GM12878 (cell line): ENCODE measurements around the gene SULF2. TPM values are rescaled to one million over a fixed set of nuclear protein-coding genes. Genes with fewer than 3 reads are reported as not detected.

ENCODE experiments used
- ATAC-seq: fragments of 200-7000 bp; cut with Tn5 transposase; 3 replicates; pipeline ENCODE4 v1.9.1; 2020; ENCODE audit warnings: mild to moderate bottlenecking, moderate library complexity
- BruUV-seq: library from RNA; stranded (reverse); fragments of 400-500 nt; replicated peaks from 2 replicates; lab custom pipeline; 2021; lab: Mats Ljungman, UMichigan
- CTCF ChIA-PET: fragments of 300-600 bp; sonication (Branson Sonifier 250); formaldehyde crosslinking; extraction: SDS; loops from one replicate; lab custom pipeline; 2021; ENCODE audit warnings: inconsistent platforms; lab: Yijun Ruan, JAX
- POLR2A ChIA-PET: fragments of 350-600 bp; formaldehyde crosslinking; extraction: SDS; loops from one replicate; lab custom pipeline; 2021; ENCODE audit warnings: inconsistent platforms; lab: Charles Lee
- RAD21 ChIA-PET: fragments of 300-600 bp; sonication (Branson Sonifier 250); formaldehyde crosslinking; loops from one replicate; lab custom pipeline; 2023; ENCODE audit warnings: antibody characterized with exemption; ENCODE audit not compliant: unreplicated experiment; lab: Charles Lee
- SMC1A ChIA-PET: fragments of 300-600 bp; sonication (Branson Sonifier 250); formaldehyde crosslinking; loops from one replicate; lab custom pipeline; 2023; ENCODE audit not compliant: unreplicated experiment, uncharacterized antibody; lab: Charles Lee
- DNase-seq: peaks from one replicate; pipeline ENCODE4 v3.0.0-alpha.2; 2011; ENCODE audit warnings: low read depth, low spot score
- FAIRE-seq: peaks from 3 replicates; lab custom pipeline; 2011; peaks lifted over from hg19 to GRCh38; lab: Jason Lieb, UNC
- H2AFZ ChIP-seq: 2 replicates; pipeline ENCODE4 v1.6.0; 2011; ENCODE audit warnings: low read depth, low read length, control low read depth; ENCODE audit not compliant: control insufficient read depth
- H3K27ac ChIP-seq: 2 replicates; pipeline ENCODE4 v1.5.1; 2011; ENCODE audit warnings: control low read depth; ENCODE audit not compliant: control insufficient read depth, insufficient read depth
- H3K27me3 ChIP-seq, 2 experiments: replicated peaks in 1 of 2; 2 replicates each; pipeline versions ENCODE4 v1.6.0 to v1.6.1; 2011; ENCODE audit warnings: low read length in 1 of 2; ENCODE audit not compliant: control insufficient read depth in 2 of 2, insufficient read depth in 2 of 2
- H3K36me3 ChIP-seq, 2 experiments: 2 replicates each; pipeline ENCODE4 v1.5.1; 2011; ENCODE audit warnings: low read length in 1 of 2; ENCODE audit not compliant: control insufficient read depth in 2 of 2, insufficient read depth in 2 of 2
- H3K4me1 ChIP-seq: 2 replicates; pipeline ENCODE4 v1.6.1; 2011; ENCODE audit warnings: mild to moderate bottlenecking, low read length, moderate library complexity, mixed read lengths; ENCODE audit not compliant: control insufficient read depth, insufficient read depth
- H3K4me2 ChIP-seq: 2 replicates; pipeline ENCODE4 v1.6.0; 2011; ENCODE audit warnings: control low read depth; ENCODE audit not compliant: control insufficient read depth, insufficient read depth
- H3K4me3 ChIP-seq: fragments of 200-600 bp; sonication (generic); 2 replicates; pipeline ENCODE4 v1.5.1; 2016
- H3K79me2 ChIP-seq: 2 replicates; pipeline ENCODE4 v1.6.0; 2011; ENCODE audit warnings: low read length; ENCODE audit not compliant: control insufficient read depth, insufficient read depth
- H3K9ac ChIP-seq: 2 replicates; pipeline ENCODE4 v1.8.0; 2011; ENCODE audit warnings: low read length, control low read depth, mixed read lengths; ENCODE audit not compliant: control insufficient read depth, insufficient read depth
- H3K9me3 ChIP-seq: replicated peaks from 3 replicates; pipeline ENCODE4 v1.5.1; 2011; ENCODE audit warnings: mild to moderate bottlenecking, low read length; ENCODE audit not compliant: control insufficient read depth, insufficient read depth
- H4K20me1 ChIP-seq: 2 replicates; pipeline ENCODE4 v1.6.0; 2011; ENCODE audit not compliant: control insufficient read depth, insufficient read depth
- CHD2 ChIP-seq: IDR thresholded peaks from 2 replicates; pipeline ENCODE4 v1.6.1; 2011; ENCODE audit warnings: low read depth, low read length, improper control_type of control experiment, borderline replicate concordance
- CREB1 ChIP-seq: IDR thresholded peaks from 2 replicates; pipeline ENCODE4 v1.6.1; 2012; ENCODE audit warnings: low read depth, mild to moderate bottlenecking, inconsistent platforms
- IKZF1 ChIP-seq: fragments of 450-650 bp; conservative IDR thresholded peaks from 2 replicates; pipeline ENCODE4 v1.6.1; 2017; ENCODE audit warnings: antibody characterized with exemption, mild to moderate bottlenecking
- MYC ChIP-seq: IDR thresholded peaks from 2 replicates; pipeline ENCODE4 v1.6.1; 2011; ENCODE audit warnings: mild to moderate bottlenecking, low read length, moderate library complexity, inconsistent platforms; ENCODE audit not compliant: insufficient read depth, insufficient replicate concordance, insufficient read length, severe bottlenecking
- RBBP5 ChIP-seq: fragments of 200-600 bp; sonication (generic); conservative IDR thresholded peaks from 2 replicates; pipeline ENCODE4 v1.6.1; 2016
- RELB ChIP-seq: fragments of 450-650 bp; IDR thresholded peaks from 2 replicates; pipeline ENCODE4 v1.6.1; 2017; ENCODE audit warnings: low read depth, mild to moderate bottlenecking, moderate library complexity
- RUNX3 ChIP-seq: IDR thresholded peaks from 2 replicates; pipeline ENCODE4 v1.6.1; 2012; ENCODE audit warnings: low read length, inconsistent platforms
- SP1 ChIP-seq: IDR thresholded peaks from one replicate; pipeline ENCODE4 v1.6.1; 2011; ENCODE audit warnings: low read depth, low read length
- ZNF24 ChIP-seq: fragments of 450-650 bp; IDR thresholded peaks from 2 replicates; pipeline ENCODE4 v1.6.1; 2017; ENCODE audit warnings: antibody characterized with exemption, mild to moderate bottlenecking
- WGBS: methylation state at CpG from one replicate; pipeline ENCODE4 v1.1.6; 2016; ENCODE audit warnings: low lambda C conversion rate; ENCODE audit not compliant: insufficient replicate concordance, insufficient coverage; ENCODE audit errors: missing lambda C conversion rate; 5-methylcytosine and 5-hydroxymethylcytosine counted together
- in situ Hi-C: fragments of 300-500 bp; cut with MboI; formaldehyde crosslinking; loops from 9 replicates; pipeline ENCODE4 v1.14.3; 2018; ENCODE audit warnings: mixed read lengths
- intact Hi-C: fragments of 100-400 bp; cut with micrococcal nuclease; formaldehyde crosslinking; loops from one replicate; pipeline ENCODE4 v1.14.2; 2022; ENCODE audit not compliant: unreplicated experiment
- polyA plus RNA-seq, 11 experiments: library from polyadenylated mRNA; depleted of rRNA in 4 of 11; unstranded in 6 of 11; stranded (reverse) in 5 of 11; fragments of >200 nt; fragmentation: Nextera tagmentation in 4 of 11; fragmentation: Illumina TruSeq in 1 of 11; extraction: Ambion mirVana in 4 of 11; extraction: Trizol in 1 of 11; gene quantifications; 1 replicate in 1 of 11; 2 replicates in 10 of 11; pipeline versions ENCODE4 v1.2.1 to v1.2.3, GENCODE V29; 2011 to 2016; ENCODE audit warnings: inconsistent platforms in 2 of 11, missing spikeins in 2 of 11, low read depth in 1 of 11
- total RNA-seq, 4 experiments: library from RNA; depleted of rRNA in 3 of 4; stranded (reverse); fragments of >200 nt in 3 of 4; fragmentation: Illumina TruSeq in 1 of 4; extraction: Trizol in 1 of 4; gene quantifications; 2 replicates each; pipeline versions ENCODE4 v1.2.1 to v1.2.3, GENCODE V29; 2013 to 2021
- TF ChIP-seq, protein P1 (sequence below): fragments of 450-650 bp; IDR thresholded peaks from 2 replicates; pipeline ENCODE4 v1.6.1; 2014; ENCODE audit warnings: mild to moderate bottlenecking
- TF ChIP-seq, protein P2 (sequence below): IDR thresholded peaks from 2 replicates; pipeline ENCODE4 v1.6.1; 2012; ENCODE audit warnings: mild to moderate bottlenecking, low read depth, low read length

The SULF2 gene
- total and polyA plus RNA-seq, 10 of the 15 experiments (the other 5 are each of a cell fraction or from before 2014, with no cell fraction given) = 0.69 to 4.1 (median 1.6) TPM

DNA sequence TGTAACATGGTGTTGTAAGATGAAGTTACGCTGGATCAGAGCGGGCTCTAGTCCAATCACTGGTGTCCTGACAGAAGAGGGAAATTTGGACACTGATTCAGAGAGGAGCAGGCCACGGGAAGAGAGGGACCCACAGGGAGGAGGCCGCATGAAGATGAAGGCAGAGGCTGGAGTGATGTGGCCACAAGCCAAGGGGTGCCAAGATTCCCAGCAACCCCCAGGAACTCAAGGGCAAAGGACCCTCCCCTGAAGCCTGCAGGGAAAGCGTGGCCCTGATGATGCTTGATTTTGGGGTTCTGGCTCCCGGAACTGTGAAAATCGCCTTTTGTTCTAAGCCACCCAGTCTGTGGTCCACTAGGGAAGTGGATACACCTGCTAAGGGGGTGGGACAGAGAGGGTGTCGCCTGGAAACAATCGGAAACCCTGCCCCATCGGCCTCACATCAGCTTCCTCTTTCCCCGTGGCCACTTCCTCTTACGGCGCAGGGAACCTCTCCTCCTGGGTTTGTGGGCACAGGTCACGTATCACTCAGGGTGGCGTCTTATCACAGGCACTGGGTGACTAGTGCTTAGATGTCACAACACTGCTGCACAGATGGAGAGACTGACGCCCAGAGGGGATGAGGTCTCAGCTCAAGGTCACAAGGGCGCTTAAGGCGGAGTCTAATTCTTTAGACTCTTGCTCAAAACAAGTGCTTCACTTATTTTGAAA, 58.0 kb downstream of the SULF2 start (continued):
- TF ChIP-seq RELB (0 out of 2 replicates have a peak, but pooled peaks have one; percentile 26), RUNX3 (peak; percentile 75), ZNF24 (no peak), IKZF1 (peak; percentile 86), CREB1 (peak; percentile 54; the same call in 1 of the 2 replicates)
- TF ChIP-seq, protein P1, sequence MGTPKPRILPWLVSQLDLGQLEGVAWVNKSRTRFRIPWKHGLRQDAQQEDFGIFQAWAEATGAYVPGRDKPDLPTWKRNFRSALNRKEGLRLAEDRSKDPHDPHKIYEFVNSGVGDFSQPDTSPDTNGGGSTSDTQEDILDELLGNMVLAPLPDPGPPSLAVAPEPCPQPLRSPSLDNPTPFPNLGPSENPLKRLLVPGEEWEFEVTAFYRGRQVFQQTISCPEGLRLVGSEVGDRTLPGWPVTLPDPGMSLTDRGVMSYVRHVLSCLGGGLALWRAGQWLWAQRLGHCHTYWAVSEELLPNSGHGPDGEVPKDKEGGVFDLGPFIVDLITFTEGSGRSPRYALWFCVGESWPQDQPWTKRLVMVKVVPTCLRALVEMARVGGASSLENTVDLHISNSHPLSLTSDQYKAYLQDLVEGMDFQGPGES = no peak

DNA sequence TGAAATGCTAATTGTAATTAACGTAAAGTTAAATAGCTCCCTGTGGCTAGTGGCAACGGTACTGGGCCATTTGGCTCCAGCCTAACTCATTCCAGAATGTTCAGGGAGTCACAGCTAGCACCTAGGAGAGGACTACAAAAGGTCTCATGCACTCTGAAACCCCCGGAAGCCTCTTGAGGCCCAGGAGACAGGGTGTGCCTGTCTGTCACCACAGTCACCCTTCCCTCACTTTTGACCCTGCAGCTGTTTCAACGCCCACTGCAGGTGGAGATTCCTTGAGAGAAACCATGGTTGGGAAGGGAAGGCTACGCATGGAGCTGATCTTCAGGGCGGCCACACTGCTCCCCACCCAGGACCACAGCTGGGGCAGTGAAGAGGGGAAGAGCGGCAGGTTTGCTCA, 58.6 kb downstream of the SULF2 start:
- RAD21 ChIA-PET = interaction anchor here (6.8 kb wide), 1 partner anchor 894 kb away, joined by 45 read pairs; no protein-coding TSS in a partner anchor
- POLR2A ChIA-PET = interaction anchor here (0.6 kb wide), 1 partner anchor 370 kb away, joined by 4 read pairs; no protein-coding TSS in a partner anchor
- Histone ChIP-seq H4K20me1 (no peaks in the 10 kb centered on the region), H3K27me3 (no peaks in the 10 kb centered on the region), H2AFZ (peak overlapping the region; percentile 76), H3K4me2 (peak overlapping the region; percentile 22; the same call in 1 of the 2 replicates), H3K9ac (no peak overlapping the region), H3K79me2 (no peaks in the 10 kb centered on the region), H3K27ac (no peak overlapping the region), H3K4me1 (peaks cover 21% of the 10 kb centered on the region), H3K36me3 (no peaks in the 10 kb centered on the region), H3K4me3 (no peak overlapping the region), H3K9me3 (no peaks in the 10 kb centered on the region; the same call in 2 of the 3 replicates)
- FAIRE-seq (no peak), ATAC-seq (no peak), DNase-seq (no peak)
- TF ChIP-seq, protein P2, sequence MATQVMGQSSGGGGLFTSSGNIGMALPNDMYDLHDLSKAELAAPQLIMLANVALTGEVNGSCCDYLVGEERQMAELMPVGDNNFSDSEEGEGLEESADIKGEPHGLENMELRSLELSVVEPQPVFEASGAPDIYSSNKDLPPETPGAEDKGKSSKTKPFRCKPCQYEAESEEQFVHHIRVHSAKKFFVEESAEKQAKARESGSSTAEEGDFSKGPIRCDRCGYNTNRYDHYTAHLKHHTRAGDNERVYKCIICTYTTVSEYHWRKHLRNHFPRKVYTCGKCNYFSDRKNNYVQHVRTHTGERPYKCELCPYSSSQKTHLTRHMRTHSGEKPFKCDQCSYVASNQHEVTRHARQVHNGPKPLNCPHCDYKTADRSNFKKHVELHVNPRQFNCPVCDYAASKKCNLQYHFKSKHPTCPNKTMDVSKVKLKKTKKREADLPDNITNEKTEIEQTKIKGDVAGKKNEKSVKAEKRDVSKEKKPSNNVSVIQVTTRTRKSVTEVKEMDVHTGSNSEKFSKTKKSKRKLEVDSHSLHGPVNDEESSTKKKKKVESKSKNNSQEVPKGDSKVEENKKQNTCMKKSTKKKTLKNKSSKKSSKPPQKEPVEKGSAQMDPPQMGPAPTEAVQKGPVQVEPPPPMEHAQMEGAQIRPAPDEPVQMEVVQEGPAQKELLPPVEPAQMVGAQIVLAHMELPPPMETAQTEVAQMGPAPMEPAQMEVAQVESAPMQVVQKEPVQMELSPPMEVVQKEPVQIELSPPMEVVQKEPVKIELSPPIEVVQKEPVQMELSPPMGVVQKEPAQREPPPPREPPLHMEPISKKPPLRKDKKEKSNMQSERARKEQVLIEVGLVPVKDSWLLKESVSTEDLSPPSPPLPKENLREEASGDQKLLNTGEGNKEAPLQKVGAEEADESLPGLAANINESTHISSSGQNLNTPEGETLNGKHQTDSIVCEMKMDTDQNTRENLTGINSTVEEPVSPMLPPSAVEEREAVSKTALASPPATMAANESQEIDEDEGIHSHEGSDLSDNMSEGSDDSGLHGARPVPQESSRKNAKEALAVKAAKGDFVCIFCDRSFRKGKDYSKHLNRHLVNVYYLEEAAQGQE = no peak
- TF ChIP-seq SP1 = no peak
- no peak for TF ChIP-seq CHD2
- no peak for TF ChIP-seq RBBP5
- no peak for TF ChIP-seq MYC
- SMC1A ChIA-PET = interaction anchor here (3.2 kb wide), 1 partner anchor 894 kb away, joined by 21 read pairs; no protein-coding TSS in a partner anchor
- in situ Hi-C loops = loop anchor here (5.0 kb wide), 1 partner anchor 891 kb away; no protein-coding TSS in a partner anchor
- 70% methylated on average over 7 of the region's 7 CpGs for WGBS
- BruUV-seq = no TSS peak
- CTCF ChIA-PET = interaction anchor here (0.6 to 6.4 kb wide), 13 partner anchors 13 to 986 kb away, joined by 3 to 59 read pairs (median 4); no protein-coding TSS in a partner anchor
- intact Hi-C loops = no loop called here
